GM19397 (cell line): ENCODE data around the gene TMEM214.

Experiments used
- ATAC-seq: cut with Tn5 transposase; IDR thresholded peaks from one replicate; pipeline ENCODE4 v1.9.1; 2021; ENCODE audit warnings: mild to moderate bottlenecking, moderate library complexity; ENCODE audit not compliant: unreplicated experiment

The TMEM214 gene

GRCh38 chr2:27009083-27009482 is 23.7 kb upstream of the TMEM214 start:
- ATAC-seq, result no peak

- ATAC-seq, result no peak
Observed at GRCh38 chr2:27009716-27010115, 23.0 kb upstream of the TMEM214 start.

GRCh38 chr2:27010139-27010538 is 22.6 kb upstream of the TMEM214 start:
- no peak for ATAC-seq

GRCh38 chr2:27013738-27014137 is 19.0 kb upstream of the TMEM214 start:
- no peak for ATAC-seq

GRCh38 chr2:27014771-27015433 is 17.9 kb upstream of the TMEM214 start:
- no peak for ATAC-seq

- ATAC-seq, result no peak
Observed at GRCh38 chr2:27016801-27017325, 15.9 kb upstream of the TMEM214 start.

- ATAC-seq, result no peak
Observed at GRCh38 chr2:27018142-27018541, 14.6 kb upstream of the TMEM214 start.

GRCh38 chr2:27019459-27019858 is 13.3 kb upstream of the TMEM214 start:
- no peak for ATAC-seq

GRCh38 chr2:27019931-27020855 is 12.6 kb upstream of the TMEM214 start:
- no peak for ATAC-seq

GRCh38 chr2:27021253-27022049 is 11.3 kb upstream of the TMEM214 start:
- no peak for ATAC-seq

- ATAC-seq, result no peak
Observed at GRCh38 chr2:27023740-27024139, 9.0 kb upstream of the TMEM214 start.

- ATAC-seq, result no peak
Observed at GRCh38 chr2:27024188-27024587, 8.6 kb upstream of the TMEM214 start.

GRCh38 chr2:27024812-27025211 is 8.0 kb upstream of the TMEM214 start:
- no peak for ATAC-seq

- no peak for ATAC-seq
Observed at GRCh38 chr2:27025281-27025800, 7.4 kb upstream of the TMEM214 start.

GRCh38 chr2:27025861-27026851 is 6.6 kb upstream of the TMEM214 start:
- no peak for ATAC-seq

- ATAC-seq, result no peak
Observed at GRCh38 chr2:27027211-27027651, 5.5 kb upstream of the TMEM214 start.

- no peak for ATAC-seq
Observed at GRCh38 chr2:27029051-27029450, 3.7 kb upstream of the TMEM214 start.

- ATAC-seq, result no peak
Observed at GRCh38 chr2:27033253-27033852, 588 bp downstream of the TMEM214 start.

- no peak for ATAC-seq
Observed at GRCh38 chr2:27038012-27038411, 5.2 kb downstream of the TMEM214 start.
